NCI-H345 treated with DMSO at 0.1 percent for 48 hours (cell line): Measurements from ENCODE around the gene PCDHA7.
"Not testable (repeated sequence)": the region's sequence is repeated elsewhere in the genome, so short reads cannot be mapped to it uniquely, and the experiment has no call there.

Experiments
- DNase-seq: peaks from one replicate; lab custom pipeline; 2025; ENCODE audit not compliant: unreplicated experiment; lab: John Stamatoyannopoulos, UW

The PCDHA7 gene

GRCh38 chr5:140862441-140863295 lies 28.6 kb downstream of the PCDHA7 start:
- no peak for DNase-seq

DNA sequence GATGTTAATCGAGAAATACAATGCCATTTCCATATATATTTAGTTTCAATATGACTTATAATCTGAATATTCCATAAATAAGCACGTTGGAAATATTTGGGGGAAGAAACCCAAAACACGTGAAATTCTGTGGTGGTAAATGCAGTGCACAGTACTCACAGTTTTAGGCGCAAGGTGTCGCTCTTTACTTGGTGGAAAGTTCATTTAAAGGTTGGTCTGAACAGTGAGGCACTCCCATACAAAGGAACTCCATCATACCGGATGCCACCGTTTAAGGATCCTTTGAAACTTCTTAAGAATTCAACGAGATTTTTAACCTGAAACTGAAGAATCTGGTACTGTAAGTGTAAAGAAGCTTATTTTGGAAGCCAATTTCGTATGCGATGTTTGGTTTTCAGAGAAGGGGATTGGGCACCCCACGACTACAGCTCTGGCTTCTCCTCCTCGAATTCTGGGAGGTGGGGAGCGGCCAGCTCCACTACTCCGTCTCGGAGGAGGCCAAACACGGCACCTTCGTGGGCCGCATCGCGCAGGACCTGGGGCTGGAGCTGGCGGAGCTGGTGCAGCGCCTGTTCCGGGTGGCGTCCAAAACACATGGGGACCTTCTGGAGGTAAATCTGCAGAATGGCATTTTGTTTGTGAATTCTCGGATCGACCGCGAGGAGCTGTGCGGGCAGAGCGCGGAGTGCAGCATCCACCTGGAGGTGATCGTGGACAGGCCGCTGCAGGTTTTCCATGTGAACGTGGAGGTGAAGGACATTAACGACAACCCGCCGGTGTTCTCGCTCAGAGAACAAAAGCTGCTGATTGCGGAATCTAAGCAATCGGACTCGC lies 34.9 kb downstream of the PCDHA7 start, which contains the start of gene PCDHA11:
Gene PCDHA11 (plus strand): TSS at position 237 of the 834 bp plus-strand sequence. CDS start 147 bp downstream, at position 384.
- DNase-seq: no peak

DNA sequence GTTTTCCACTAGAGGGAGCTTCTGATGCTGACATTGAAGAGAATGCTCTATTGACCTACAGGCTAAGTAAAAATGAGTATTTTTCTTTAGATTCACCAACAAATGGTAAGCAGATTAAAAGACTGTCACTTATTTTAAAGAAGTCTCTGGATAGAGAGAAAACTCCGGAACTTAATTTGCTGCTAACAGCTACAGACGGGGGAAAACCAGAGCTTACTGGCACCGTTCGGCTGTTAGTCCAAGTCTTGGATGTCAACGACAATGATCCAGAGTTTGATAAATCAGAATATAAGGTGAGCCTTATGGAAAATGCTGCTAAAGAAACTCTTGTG lies 35.5 kb downstream of the PCDHA7 start:
- no peak for DNase-seq

GRCh38 chr5:140870221-140871201 lies 36.4 kb downstream of the PCDHA7 start:
- DNase-seq: no peak

DNA sequence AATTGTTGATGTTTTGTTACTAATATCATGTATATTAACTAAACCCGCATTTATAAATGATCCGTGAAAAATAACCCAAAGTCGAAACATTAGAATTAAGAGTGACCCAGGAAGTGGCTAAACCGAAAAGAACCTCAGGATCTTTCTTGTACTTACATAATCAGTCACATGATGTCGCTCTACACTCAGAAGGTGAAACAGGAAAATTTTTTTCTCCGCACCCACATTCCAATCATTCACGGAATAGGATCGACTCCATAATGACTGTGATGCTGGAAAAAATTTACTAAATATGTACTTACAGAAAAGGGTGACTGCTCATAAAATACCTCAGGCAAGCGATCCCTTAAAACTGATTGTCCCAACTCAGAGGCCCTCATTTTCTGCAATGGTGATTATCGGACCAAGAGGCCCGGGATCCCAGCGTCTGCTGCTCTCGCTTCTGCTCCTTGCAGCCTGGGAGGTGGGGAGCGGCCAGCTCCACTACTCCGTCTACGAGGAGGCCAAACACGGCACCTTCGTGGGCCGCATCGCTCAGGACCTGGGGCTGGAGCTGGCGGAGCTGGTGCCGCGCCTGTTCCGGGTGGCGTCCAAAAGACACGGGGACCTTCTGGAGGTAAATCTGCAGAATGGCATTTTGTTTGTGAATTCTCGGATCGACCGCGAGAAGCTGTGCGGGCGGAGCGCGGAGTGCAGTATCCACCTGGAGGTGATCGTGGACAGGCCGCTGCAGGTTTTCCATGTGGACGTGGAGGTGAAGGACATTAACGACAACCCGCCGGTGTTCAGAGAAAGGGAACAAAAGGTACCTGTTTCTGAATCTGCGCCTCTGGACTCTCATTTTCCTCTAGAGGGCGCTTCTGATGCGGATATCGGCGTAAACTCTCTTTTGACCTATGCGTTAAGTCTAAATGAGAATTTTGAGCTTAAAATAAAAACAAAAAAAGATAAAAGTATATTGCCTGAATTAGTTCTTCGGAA lies 41.3 kb downstream of the PCDHA7 start, which contains the start of gene PCDHA12:
Gene PCDHA12 (plus strand): TSS at position 224 of the 981 bp plus-strand sequence. CDS start 165 bp downstream, at position 389.
- no peak for DNase-seq

GRCh38 chr5:140876541-140877261 lies 42.6 kb downstream of the PCDHA7 start:
- not testable (repeated sequence) for DNase-seq

GRCh38 chr5:140877262-140877581 lies 43.2 kb downstream of the PCDHA7 start:
- no peak for DNase-seq

- DNase-seq: no peak
Observed at GRCh38 chr5:140881889-140882590, 48.0 kb downstream of the PCDHA7 start, which contains the start of gene PCDHA13. Gene PCDHA13, plus strand, starts transcription at chr5:140882124. Its CDS starts 145 bp downstream, at chr5:140882269.

DNA sequence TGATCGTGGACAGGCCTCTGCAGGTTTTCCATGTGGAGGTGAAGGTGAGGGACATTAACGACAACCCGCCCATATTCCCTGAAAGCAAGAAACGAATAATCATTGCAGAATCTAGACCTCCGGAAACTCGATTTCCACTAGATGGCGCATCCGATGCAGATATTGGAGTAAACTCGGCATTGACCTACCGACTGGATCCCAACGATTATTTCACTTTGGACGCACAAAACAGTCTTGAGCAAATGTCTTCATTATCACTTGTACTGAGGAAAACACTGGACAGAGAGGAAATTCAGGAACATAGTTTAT lies 48.5 kb downstream of the PCDHA7 start:
- DNase-seq: no peak

- no peak for DNase-seq
Observed at GRCh38 chr5:140883373-140883772, 49.3 kb downstream of the PCDHA7 start.

DNA sequence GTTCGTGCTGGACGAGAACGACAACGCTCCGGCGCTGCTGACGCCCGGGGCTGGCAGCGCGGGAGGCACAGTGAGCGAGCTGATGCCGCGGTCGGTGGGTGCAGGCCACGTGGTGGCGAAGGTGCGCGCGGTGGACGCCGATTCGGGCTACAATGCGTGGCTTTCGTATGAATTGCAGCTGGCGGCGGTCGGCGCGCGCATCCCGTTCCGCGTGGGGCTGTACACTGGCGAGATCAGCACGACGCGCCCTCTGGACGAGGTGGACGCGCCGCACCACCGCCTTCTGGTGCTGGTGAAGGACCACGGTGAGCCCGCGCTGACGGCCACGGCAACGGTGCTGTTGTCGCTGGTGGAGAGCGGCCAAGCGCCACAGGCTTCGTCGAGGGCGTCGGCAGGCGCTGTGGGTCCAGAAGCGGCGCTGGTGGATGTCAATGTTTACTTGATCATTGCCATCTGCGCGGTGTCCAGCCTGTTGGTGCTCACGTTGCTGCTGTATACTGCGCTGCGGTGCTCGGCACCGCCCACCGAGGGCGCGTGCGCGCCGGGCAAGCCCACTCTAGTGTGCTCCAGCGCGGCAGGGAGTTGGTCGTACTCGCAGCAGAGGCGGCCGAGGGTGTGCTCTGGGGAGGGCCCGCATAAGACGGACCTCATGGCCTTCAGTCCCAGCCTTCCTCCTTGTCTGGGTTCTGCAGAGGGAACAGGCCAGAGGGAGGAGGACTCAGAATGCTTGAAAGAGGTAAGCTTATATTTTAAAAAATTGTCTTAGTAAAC lies 50.0 kb downstream of the PCDHA7 start:
- DNase-seq: no peak
